ENCODE measurements around the gene KRT17.

The KRT17 gene

GRCh38 chr17:41624208-41625101 lies at the start of gene KRT17:
Gene KRT17, minus strand, starts transcription at chr17:41624575. Its CDS starts 66 bp downstream, at chr17:41624509.
- DNase-seq, result no peak

GRCh38 chr17:41672153-41672552 lies 47.8 kb upstream of the KRT17 start:
- no peak for DNase-seq

GRCh38 chr17:41667280-41668041 lies 43.1 kb upstream of the KRT17 start:
- DNase-seq, result no peak

DNA sequence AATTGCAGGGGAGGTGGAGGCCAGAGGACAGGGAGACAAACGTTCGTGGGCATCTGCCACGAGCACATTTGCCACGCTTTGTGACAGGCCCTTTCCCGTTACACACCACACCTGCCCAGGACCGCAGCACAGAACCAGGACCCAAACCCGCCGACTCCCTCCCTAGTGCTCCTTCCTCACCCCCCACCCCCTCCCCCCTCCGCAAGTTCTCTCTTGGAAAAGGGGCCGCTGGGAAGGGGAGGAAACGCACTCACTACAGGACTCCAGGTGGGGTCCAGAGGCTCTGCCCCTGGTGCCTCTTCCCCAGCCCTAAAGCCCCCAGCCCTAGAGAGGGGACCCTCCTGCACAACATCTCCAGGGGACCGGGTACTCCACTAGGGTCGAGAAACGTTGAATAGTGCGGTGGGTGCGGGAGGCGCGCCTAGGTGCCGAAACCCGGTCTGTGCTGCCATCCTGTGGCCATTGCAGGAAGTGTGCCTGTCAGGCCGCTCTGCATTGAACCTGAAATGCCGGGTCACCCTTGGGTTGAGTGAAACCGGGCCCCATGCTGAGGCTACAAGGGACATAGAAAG lies 42.4 kb upstream of the KRT17 start:
- peak; percentile 93 for DNase-seq

GRCh38 chr17:41666237-41666641 lies 41.9 kb upstream of the KRT17 start:
- DNase-seq, result peak; percentile 92

DNA sequence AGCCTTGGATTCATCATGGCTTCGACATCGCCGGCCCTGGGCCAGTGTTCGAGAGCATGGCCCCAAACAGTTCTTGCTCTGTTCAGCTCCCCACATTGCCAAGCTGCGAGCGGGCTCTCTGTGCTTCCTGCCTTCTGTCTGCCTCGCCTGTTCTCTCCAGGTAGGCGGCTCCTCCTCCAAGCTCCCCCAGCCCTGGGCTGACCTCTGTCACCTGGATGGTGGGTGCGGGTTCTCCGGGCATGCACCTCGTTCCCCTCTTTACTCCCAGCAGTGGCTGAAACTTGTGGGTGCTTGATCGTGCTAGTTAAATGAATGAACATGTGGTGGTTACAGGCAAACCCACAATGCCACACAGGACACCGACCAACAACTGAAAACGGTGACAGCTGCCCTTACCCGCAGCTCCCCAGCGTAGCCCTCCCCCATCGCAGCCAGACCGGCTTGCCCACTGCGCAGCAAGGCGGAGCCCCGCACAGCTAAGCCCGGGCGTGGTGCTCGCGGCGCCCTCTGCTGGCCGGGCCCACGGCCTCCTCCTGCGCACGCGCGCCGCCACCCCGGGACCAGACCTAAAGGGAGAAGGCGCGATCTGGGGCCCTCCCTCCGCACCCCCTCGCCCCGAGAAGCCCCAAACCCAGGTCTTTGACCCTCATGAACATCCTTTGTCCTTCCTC lies 41.3 kb upstream of the KRT17 start:
- peak; percentile 92 for DNase-seq

DNA sequence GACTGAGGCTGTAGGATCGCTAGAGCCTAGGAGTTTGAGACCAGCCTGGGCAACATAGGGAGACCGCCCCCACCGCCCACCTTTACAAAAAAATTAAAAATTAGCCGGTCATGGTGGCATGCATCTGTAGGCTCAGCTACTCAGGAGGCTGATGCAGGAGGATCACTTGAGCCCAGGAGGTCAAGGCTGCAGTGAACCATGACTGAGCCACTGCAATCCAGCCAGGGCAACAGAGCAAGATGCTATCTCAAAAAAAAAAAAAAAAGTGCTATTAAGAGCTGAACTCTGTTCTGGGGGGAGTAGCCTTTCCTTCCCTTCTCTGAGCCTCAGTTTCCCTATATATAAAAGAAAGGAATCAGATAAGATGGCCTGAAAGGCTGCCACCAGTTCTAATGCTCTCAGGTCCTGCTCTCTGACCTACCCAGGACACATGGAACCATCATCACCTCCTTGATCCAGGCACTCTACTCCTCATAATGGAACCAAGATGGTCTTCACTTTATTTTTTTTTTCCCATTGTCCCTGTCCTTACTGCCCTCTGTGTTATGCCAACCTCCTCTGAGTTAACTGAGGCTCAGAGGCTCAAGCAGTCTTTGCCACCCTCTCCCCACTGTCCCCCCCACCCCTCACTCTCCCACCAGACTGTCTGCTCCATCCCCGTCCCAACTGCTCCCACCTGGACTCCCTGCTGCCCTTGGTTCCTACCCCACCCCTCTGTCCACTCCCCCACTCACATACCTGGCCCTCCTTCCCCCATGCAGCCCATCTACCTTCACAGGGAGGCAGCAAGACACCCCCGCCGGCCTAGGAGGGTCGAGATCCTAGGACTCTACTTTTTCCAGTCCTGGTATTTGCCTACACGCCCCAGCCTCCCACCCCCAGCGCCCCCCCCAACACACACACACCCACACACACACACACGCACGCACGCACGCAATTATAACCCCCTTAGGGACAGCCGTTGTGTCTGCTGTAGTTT lies 40.5 kb upstream of the KRT17 start:
- DNase-seq, result no peak

GRCh38 chr17:41664172-41664457 lies 39.7 kb upstream of the KRT17 start:
- DNase-seq, result no peak

DNA sequence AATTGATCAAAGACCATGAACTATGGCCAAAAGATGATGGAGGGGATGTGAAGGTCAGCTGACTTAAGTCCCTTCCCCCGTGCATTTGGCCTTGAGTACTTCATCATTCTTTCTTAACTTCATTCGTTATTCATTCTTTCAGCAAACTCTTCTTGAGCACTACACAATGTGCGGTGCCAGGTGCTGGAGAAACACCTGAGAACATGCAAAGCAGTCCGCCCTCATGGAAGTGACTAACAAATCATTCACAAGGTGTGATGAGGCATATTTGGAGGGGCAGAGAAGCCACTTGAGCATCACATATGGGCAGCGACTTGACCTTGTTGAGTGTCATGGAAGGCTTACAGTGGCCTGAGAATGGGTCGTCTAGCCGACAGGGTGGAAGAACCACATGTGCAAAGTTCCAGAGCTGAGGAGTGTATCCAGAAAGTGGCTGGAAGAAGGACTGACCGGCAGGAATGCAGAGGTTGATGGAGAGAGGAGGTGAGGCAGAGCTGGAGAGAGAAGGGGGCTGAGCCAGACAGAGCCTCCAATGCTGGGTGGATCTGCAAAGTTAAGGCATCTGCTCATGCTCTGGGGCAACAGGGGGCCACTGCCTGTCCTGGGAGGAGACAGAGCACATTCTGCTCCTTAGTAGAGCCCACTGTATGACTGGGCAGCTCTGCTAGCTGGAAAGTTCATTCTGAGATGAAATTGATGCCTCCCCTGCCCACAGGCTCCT lies 39.2 kb upstream of the KRT17 start:
- no peak for DNase-seq

GRCh38 chr17:41660221-41660711 lies 35.9 kb upstream of the KRT17 start:
- no peak for DNase-seq

- DNase-seq, result no peak
Observed at GRCh38 chr17:41659427-41660212, 35.2 kb upstream of the KRT17 start.

DNA sequence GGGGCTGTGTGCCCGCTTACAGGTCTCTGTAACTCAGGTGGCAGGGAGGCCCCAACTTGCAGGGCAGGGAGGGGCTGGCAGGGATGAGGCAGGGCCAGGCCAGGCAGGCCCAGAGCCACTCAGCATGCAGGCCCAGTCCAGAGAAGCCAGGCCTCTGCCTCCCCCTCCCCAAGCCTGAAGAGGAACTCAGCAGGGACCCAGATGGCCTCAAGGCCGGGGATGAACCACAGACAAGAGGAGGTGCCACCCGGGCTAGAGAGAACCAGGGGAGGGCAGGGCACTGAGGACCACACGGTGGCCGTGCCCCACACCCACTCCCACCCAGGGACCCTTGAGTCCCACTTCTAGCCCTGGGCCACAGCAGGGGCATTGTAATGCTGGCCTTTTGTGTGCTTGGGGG lies 34.5 kb upstream of the KRT17 start:
- DNase-seq, result no peak

- DNase-seq, result no peak
Observed at GRCh38 chr17:41657936-41658335, 33.6 kb upstream of the KRT17 start.

- DNase-seq, result no peak
Observed at GRCh38 chr17:41657176-41657754, 32.9 kb upstream of the KRT17 start.

DNA sequence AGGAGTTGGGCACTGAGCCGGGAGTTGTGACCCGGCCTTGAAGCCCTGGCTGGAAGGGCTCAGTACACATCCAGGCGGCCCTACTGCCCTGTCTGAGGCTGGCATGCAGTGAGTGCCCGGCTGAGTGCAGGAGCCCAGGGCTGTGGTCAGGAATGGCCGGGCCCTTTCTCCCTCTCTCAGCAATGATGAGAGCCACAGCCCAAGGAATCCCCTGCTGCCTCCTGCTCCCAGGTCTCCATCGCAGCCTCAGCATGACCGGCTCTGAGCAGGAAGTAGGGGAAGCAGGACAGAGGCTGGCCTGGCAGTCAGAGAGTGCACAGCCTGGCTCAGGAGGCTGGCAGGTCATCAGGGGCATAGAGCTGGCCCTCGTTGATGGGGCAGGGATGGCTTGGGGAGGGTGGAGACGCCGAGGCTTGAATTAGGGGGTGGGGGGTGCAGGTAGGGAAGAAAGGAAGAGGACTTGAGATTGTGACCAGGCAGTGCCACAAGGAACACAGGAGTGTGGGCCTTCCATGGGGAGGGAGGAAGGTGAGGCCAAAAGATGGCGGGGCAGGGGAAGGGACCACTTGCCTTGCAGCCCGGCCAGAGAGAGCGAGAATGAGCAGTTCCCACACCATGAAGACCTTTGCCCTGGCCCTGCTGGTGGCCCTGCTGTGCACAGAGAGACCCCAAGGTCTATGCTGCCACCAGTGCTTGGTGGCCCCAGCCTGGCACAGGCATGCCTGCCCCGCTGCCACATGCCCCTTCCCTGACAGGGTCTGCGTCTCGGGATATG lies 32.1 kb upstream of the KRT17 start:
- DNase-seq, result no peak

GRCh38 chr17:41655611-41656111 lies 31.3 kb upstream of the KRT17 start:
- peak; percentile 32 for DNase-seq

DNA sequence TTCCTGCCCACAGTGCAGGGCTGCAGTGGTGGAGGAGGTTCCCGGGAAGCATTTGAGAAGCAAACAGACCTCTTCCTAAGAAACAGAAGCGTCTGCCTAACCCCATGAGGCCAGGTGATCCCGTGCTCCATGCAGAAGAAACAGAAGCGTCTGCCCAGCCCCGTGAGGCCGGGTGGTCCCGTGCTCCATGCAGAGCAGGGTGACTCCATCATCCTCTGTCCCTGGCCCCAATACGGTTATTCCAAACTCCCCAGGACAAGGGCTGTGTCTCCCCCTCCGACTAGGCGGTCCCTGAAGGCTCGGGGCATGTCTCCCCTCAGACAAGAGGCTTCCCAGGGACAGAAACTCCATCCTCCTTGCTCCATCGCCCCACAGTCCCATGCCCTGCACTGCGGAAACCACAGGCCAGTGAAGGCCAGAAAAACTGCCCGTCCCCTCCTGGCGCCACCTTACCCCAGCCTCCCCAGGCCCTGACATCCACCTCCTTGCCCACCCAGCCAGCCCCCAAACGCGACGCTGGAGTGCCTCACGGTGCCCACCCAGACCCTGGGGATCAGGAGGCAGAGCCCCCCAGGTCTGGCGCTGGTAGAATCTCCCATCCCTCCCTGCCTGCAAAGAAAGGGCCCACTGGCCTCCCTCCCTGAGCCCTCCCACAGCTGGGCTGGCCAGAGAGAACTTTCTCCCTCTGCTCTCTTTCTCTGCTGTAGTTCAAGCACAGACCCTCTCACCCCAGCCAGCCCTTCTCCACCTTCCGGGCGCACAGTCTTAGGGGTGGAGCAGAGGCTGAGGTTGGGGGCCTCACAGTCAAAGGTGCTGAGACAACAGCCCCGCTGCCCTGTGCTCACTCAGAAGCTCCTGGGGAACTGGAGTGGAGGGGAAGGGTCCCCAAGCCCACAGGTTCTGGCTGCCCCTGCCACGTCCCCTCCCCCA lies 30.6 kb upstream of the KRT17 start:
- no peak for DNase-seq
